Measurements from ENCODE around the gene DPH7.
"Not testable (repeated sequence)": the region's sequence is repeated elsewhere in the genome, so short reads cannot be mapped to it uniquely, and the experiment has no call there.

DPH7 gene

GRCh38 chr9:137545123-137545522 is 33.6 kb downstream of the DPH7 start:
- DNase-seq (ENCODE audit: low read depth), result no peak
- TF ChIP-seq, protein P1, sequence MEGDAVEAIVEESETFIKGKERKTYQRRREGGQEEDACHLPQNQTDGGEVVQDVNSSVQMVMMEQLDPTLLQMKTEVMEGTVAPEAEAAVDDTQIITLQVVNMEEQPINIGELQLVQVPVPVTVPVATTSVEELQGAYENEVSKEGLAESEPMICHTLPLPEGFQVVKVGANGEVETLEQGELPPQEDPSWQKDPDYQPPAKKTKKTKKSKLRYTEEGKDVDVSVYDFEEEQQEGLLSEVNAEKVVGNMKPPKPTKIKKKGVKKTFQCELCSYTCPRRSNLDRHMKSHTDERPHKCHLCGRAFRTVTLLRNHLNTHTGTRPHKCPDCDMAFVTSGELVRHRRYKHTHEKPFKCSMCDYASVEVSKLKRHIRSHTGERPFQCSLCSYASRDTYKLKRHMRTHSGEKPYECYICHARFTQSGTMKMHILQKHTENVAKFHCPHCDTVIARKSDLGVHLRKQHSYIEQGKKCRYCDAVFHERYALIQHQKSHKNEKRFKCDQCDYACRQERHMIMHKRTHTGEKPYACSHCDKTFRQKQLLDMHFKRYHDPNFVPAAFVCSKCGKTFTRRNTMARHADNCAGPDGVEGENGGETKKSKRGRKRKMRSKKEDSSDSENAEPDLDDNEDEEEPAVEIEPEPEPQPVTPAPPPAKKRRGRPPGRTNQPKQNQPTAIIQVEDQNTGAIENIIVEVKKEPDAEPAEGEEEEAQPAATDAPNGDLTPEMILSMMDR (IDR thresholded peaks at IDR 0.05; ENCODE audit: control insufficient read depth, extremely low read depth, insufficient read depth), result no peak
- no peak overlapping the region for H3K4me3 ChIP-seq (ENCODE audit: low read depth, low read length)

- no peak overlapping the region for H3K4me3 ChIP-seq (ENCODE audit: low read depth, low read length)
- DNase-seq (ENCODE audit: low read depth), result no peak
- TF ChIP-seq, protein P1 (IDR thresholded peaks at IDR 0.05; ENCODE audit: control insufficient read depth, extremely low read depth, insufficient read depth), result no peak
Observed at GRCh38 chr9:137544176-137544760, 34.5 kb downstream of the DPH7 start.

DNA sequence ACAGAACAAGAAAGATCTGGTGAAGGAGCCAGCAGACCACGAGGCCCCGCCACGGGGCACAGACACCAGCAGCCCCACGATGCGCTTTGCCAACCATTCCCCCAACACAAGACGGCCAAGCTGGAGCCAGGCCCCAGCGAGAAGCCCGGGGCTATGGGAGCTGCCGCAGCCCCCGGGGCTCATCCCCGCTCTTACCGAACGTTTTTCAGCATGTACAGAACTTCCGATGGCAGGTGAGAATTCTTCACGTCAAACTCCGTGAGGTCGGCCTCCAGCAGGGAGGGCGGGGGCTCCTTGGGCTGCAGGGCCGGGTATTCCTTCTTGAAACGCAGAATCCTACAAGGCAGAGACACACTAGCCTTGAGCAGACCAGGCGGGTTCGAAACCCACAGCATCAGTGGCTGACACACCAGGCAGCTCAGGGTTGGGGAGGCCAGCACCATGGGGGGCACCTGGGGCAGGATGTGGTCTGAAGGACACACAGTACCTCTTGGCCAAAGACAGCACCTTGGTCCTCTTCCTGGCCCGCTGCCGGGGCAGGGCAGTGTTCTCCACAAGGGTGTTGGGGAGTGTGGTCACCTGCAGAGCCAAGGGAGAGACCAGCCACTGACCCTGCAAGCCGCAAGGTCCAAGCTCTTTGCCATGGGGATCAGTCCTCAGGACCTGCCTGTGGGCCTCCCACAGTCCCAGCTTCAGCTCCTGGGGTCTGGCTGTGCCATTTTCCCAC is 35.3 kb downstream of the DPH7 start:
- TF ChIP-seq, protein P1 (IDR thresholded peaks at IDR 0.05; ENCODE audit: control insufficient read depth, extremely low read depth, insufficient read depth), result no peak
- DNase-seq (ENCODE audit: low read depth), result no peak
- no peak overlapping the region for H3K4me3 ChIP-seq (ENCODE audit: low read depth, low read length)

DNA sequence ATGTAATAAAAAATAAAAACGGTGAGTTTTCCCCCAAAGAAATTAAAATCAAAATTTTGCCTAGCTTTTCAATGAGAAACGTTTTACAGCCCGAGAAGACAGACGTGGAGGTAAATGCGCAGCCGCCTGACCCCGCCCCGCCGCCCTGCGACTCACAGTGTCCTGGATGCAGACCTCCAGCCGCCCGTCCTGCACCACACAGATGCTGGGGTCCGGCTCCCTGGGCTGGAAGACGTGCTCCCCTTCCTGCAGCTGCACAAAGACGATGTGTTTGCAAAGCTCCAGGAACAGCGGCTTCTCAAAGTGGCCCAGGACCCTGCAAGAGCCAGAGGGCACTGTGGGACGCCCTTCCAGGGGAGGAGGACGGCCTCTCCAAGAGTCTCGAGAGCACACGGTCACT is 36.2 kb downstream of the DPH7 start:
- TF ChIP-seq, protein P1 (IDR thresholded peaks at IDR 0.05; ENCODE audit: control insufficient read depth, extremely low read depth, insufficient read depth), result no peak
- H3K4me3 ChIP-seq (ENCODE audit: low read depth, low read length), result no peak overlapping the region
- no peak for DNase-seq (ENCODE audit: low read depth)

GRCh38 chr9:137540536-137540935 is 38.2 kb downstream of the DPH7 start:
- TF ChIP-seq, protein P1 (IDR thresholded peaks at IDR 0.05; ENCODE audit: control insufficient read depth, extremely low read depth, insufficient read depth), result no peak
- DNase-seq (ENCODE audit: low read depth), result no peak
- H3K4me3 ChIP-seq (ENCODE audit: low read depth, low read length), result no peak overlapping the region

- DNase-seq (ENCODE audit: low read depth), result no peak
- no peak overlapping the region for H3K4me3 ChIP-seq (ENCODE audit: low read depth, low read length)
- TF ChIP-seq, protein P1 (IDR thresholded peaks at IDR 0.05; ENCODE audit: control insufficient read depth, extremely low read depth, insufficient read depth), result no peak
Observed at GRCh38 chr9:137538058-137538457, 40.7 kb downstream of the DPH7 start.

DNA sequence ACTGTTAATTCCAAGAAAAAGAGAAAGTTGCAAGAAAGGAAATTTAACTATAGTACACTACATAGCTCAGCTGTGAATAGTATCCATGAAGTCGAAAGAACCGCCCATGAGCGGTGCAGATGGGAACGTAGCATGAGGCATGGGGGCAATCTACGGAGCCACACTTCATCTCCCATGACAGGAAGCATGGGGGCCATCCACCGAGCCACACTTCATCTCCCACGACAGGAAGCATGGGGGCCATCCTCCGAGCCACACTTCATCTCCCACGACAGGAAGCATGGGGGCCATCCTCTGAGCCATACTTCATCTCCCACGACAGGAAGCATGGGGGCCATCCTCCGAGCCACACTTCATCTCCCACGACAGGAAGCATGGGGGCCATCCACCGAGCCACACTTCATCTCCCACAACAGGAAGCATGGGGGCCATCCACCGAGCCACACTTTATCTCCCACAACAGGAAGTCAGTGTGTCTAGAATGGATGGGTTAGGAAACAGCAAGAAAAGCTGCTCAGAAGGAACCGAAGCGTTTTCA is 42.1 kb downstream of the DPH7 start:
- not testable (repeated sequence) for H3K4me3 ChIP-seq (ENCODE audit: low read depth, low read length); DNase-seq (ENCODE audit: low read depth)

All from LNCaP clone FGC (cell line).